Mammary epithelial cell (primary cell): ENCODE measurements around the gene SLC25A20.
A peak's percentile ranks its signal among the peaks of the same experiment; 100 is the strongest.

Source experiments
- EZH2 ChIP-seq: IDR thresholded peaks from 2 replicates; pipeline ENCODE4 v1.6.1; 2012; ENCODE audit warnings: low read length, inconsistent platforms, borderline replicate concordance
- TF ChIP-seq, protein P1 (sequence below), 2 donors: IDR thresholded peaks in 1 of 2; conservative IDR thresholded peaks in 1 of 2; 2 replicates each; pipeline ENCODE4 v1.5.1; 2011 to 2012; ENCODE audit warnings: inconsistent platforms in 2 of 2, low read length in 2 of 2, mild to moderate bottlenecking in 2 of 2, control low read depth in 1 of 2, low read depth in 1 of 2; ENCODE audit not compliant: insufficient read depth in 1 of 2; ENCODE audit errors: extremely low read depth in 1 of 2

DNA sequence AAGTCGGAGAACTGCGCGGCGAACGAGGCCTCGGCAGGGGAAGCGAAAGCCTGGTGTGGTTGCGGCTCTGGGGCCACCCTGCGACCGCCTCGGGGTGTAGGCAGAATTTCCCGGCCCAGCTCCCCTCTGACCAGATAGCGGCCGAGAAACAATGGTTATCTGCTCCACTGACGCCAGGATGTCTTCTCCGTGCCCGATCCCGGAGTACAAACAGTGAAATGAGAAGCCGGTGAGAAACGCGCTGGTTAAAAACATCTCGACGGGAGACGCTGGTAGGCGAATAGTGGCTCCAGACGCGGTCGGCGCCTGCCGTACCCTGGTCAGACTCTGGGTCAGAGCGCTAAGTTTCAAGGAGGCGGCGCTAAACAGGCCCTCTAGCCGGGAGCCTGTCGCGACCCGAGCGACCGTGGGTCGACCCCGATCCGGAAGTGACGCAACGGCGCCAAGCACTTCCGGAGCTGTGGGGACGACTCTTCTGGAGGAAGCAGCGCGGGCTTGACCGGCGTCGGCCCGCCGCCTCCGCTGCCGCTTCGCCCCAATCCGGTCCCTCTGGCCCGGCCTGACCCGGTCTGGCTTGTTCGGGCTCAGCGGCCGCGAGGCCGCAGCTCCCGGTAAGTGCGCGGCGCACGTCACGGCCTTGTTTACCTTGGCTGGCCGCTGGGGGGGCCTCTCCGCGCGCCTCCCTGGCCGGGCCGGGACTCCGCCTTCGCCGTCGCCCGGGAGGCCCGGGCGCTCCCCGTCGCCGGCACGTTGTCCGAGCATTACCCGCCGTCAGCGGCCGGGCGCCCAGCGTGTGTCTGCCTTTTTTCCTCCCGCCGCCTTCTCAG, 19.9 kb upstream of the SLC25A20 start, which contains the start of gene ARIH2:
- TF ChIP-seq, protein P1, sequence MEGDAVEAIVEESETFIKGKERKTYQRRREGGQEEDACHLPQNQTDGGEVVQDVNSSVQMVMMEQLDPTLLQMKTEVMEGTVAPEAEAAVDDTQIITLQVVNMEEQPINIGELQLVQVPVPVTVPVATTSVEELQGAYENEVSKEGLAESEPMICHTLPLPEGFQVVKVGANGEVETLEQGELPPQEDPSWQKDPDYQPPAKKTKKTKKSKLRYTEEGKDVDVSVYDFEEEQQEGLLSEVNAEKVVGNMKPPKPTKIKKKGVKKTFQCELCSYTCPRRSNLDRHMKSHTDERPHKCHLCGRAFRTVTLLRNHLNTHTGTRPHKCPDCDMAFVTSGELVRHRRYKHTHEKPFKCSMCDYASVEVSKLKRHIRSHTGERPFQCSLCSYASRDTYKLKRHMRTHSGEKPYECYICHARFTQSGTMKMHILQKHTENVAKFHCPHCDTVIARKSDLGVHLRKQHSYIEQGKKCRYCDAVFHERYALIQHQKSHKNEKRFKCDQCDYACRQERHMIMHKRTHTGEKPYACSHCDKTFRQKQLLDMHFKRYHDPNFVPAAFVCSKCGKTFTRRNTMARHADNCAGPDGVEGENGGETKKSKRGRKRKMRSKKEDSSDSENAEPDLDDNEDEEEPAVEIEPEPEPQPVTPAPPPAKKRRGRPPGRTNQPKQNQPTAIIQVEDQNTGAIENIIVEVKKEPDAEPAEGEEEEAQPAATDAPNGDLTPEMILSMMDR (conservative IDR thresholded peaks at IDR 0.05 in 1 of 2, IDR thresholded peaks at IDR 0.05 in 1 of 2; ENCODE audit: extremely low read depth in 1 of 2, insufficient read depth in 1 of 2, low read depth in 1 of 2, low read length in 2 of 2), result peak in 1 of 2 donors; percentile 19
- no peak for TF ChIP-seq EZH2
